Measurements from ENCODE around the gene TCF23. TPM values are rescaled to one million over a fixed set of nuclear protein-coding genes. Genes with fewer than 3 reads are reported as not detected.

The TCF23 gene
- total and polyA plus RNA-seq, 2 experiments from 2014 or later, result 0.03 to 0.07 TPM

DNA sequence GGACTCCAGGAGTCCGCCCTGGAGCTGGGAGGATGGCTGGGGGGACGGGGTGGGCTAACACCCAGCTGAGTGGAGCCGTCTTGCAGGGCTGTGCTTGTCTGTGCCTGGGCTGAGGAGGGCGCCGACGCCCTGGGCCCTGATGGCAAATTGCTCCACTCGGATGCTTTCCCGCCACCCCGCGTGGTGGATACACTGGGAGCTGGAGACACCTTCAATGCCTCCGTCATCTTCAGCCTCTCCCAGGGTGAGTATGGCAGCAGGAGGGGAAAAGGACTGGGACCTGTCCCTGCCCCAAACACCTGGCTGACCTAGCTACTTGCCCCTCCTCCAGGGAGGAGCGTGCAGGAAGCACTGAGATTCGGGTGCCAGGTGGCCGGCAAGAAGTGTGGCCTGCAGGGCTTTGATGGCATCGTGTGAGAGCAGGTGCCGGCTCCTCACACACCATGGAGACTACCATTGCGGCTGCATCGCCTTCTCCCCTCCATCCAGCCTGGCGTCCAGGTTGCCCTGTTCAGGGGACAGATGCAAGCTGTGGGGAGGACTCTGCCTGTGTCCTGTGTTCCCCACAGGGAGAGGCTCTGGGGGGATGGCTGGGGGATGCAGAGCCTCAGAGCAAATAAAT is 49.4 kb upstream of the TCF23 start:
- Histone ChIP-seq H2AFZ (no peak overlapping the region), H3F3A (replicated peaks; ENCODE audit: low read depth) (no peaks in the 10 kb centered on the region), H3K27ac (ENCODE audit: low read depth) (no peak overlapping the region), H3K4me1 (ENCODE audit: insufficient read depth) (peaks cover 4% of the 10 kb centered on the region; the same call in 1 of the 2 replicates), H3K9me2 (ENCODE audit: insufficient read depth) (no peaks in the 10 kb centered on the region), H3K27me3 (ENCODE audit: insufficient read depth) (no peaks in the 10 kb centered on the region), H3K79me2 (replicated peaks; ENCODE audit: insufficient read depth) (no peaks in the 10 kb centered on the region), H3K4me3 (no peak overlapping the region), H4K20me1 (replicated peaks; ENCODE audit: insufficient read depth) (no peaks in the 10 kb centered on the region; the same call in 1 of the 2 replicates), H3K36me3 (ENCODE audit: insufficient read depth) (no peaks in the 10 kb centered on the region), H3K4me2 (no peak overlapping the region)
- Mint-ChIP-seq H3K9me3 (no peaks in the 10 kb centered on the region; the same call in 2 of the 3 replicates), H3K27ac (no peak overlapping the region), H3K4me3 (no peak overlapping the region), H3K4me1 (peaks cover 9% of the 10 kb centered on the region), H3K36me3 (ENCODE audit: low read depth) (no peaks in the 10 kb centered on the region; the same call in 2 of the 3 replicates), H3K27me3 (ENCODE audit: insufficient read depth, low read depth, poor library complexity) (peaks cover 21% of the 10 kb centered on the region)
- ATAC-seq (no peak), DNase-seq (ENCODE audit: low spot score) (no peak)
- TF ChIP-seq ZNF114 (CRISPR knock-in tag; IDR thresholded peaks at IDR 0.05), result no peak
- TF ChIP-seq, protein P1, sequence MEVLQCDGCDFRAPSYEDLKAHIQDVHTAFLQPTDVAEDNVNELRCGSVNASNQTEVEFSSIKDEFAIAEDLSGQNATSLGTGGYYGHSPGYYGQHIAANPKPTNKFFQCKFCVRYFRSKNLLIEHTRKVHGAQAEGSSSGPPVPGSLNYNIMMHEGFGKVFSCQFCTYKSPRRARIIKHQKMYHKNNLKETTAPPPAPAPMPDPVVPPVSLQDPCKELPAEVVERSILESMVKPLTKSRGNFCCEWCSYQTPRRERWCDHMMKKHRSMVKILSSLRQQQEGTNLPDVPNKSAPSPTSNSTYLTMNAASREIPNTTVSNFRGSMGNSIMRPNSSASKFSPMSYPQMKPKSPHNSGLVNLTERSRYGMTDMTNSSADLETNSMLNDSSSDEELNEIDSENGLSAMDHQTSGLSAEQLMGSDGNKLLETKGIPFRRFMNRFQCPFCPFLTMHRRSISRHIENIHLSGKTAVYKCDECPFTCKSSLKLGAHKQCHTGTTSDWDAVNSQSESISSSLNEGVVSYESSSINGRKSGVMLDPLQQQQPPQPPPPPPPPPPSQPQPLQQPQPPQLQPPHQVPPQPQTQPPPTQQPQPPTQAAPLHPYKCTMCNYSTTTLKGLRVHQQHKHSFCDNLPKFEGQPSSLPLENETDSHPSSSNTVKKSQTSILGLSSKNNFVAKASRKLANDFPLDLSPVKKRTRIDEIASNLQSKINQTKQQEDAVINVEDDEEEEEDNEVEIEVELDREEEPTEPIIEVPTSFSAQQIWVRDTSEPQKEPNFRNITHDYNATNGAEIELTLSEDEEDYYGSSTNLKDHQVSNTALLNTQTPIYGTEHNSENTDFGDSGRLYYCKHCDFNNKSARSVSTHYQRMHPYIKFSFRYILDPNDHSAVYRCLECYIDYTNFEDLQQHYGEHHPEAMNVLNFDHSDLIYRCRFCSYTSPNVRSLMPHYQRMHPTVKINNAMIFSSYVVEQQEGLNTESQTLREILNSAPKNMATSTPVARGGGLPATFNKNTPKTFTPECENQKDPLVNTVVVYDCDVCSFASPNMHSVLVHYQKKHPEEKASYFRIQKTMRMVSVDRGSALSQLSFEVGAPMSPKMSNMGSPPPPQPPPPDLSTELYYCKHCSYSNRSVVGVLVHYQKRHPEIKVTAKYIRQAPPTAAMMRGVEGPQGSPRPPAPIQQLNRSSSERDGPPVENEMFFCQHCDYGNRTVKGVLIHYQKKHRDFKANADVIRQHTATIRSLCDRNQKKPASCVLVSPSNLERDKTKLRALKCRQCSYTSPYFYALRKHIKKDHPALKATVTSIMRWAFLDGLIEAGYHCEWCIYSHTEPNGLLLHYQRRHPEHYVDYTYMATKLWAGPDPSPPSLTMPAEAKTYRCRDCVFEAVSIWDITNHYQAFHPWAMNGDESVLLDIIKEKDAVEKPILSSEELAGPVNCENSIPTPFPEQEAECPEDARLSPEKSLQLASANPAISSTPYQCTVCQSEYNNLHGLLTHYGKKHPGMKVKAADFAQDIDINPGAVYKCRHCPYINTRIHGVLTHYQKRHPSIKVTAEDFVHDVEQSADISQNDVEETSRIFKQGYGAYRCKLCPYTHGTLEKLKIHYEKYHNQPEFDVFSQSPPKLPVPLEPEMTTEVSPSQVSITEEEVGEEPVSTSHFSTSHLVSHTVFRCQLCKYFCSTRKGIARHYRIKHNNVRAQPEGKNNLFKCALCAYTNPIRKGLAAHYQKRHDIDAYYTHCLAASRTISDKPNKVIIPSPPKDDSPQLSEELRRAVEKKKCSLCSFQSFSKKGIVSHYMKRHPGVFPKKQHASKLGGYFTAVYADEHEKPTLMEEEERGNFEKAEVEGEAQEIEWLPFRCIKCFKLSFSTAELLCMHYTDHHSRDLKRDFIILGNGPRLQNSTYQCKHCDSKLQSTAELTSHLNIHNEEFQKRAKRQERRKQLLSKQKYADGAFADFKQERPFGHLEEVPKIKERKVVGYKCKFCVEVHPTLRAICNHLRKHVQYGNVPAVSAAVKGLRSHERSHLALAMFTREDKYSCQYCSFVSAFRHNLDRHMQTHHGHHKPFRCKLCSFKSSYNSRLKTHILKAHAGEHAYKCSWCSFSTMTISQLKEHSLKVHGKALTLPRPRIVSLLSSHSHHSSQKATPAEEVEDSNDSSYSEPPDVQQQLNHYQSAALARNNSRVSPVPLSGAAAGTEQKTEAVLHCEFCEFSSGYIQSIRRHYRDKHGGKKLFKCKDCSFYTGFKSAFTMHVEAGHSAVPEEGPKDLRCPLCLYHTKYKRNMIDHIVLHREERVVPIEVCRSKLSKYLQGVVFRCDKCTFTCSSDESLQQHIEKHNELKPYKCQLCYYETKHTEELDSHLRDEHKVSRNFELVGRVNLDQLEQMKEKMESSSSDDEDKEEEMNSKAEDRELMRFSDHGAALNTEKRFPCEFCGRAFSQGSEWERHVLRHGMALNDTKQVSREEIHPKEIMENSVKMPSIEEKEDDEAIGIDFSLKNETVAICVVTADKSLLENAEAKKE (CRISPR knock-in tag; IDR thresholded peaks at IDR 0.05), result no peak
- TF ChIP-seq ETS1 (IDR thresholded peaks at IDR 0.05), result no peak
- no peak for TF ChIP-seq NANOG (IDR thresholded peaks at IDR 0.05; ENCODE audit: borderline replicate concordance)
- TF ChIP-seq, protein P2, sequence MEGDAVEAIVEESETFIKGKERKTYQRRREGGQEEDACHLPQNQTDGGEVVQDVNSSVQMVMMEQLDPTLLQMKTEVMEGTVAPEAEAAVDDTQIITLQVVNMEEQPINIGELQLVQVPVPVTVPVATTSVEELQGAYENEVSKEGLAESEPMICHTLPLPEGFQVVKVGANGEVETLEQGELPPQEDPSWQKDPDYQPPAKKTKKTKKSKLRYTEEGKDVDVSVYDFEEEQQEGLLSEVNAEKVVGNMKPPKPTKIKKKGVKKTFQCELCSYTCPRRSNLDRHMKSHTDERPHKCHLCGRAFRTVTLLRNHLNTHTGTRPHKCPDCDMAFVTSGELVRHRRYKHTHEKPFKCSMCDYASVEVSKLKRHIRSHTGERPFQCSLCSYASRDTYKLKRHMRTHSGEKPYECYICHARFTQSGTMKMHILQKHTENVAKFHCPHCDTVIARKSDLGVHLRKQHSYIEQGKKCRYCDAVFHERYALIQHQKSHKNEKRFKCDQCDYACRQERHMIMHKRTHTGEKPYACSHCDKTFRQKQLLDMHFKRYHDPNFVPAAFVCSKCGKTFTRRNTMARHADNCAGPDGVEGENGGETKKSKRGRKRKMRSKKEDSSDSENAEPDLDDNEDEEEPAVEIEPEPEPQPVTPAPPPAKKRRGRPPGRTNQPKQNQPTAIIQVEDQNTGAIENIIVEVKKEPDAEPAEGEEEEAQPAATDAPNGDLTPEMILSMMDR (conservative IDR thresholded peaks at IDR 0.05; ENCODE audit: low read depth in 2 of 2), result peak in 1 of 2 experiments; percentile 43; a peak in 2 of 4 replicates
- no peak for TF ChIP-seq POLR2AphosphoS5 (IDR thresholded peaks at IDR 0.05; ENCODE audit: low read depth)
